Hepatocyte (in vitro differentiated cells): ENCODE measurements around the gene GLP2R. TPM values are rescaled to one million over a fixed set of nuclear protein-coding genes. Genes with fewer than 3 reads are reported as not detected.
"Not testable (repeated sequence)": the region's sequence is repeated elsewhere in the genome, so short reads cannot be mapped to it uniquely, and the experiment has no call there.

ENCODE experiments used
- DNase-seq: peaks from one replicate; pipeline ENCODE4 v3.0.0-alpha.2; 2016; ENCODE audit warnings: low spot score
- H2AFZ ChIP-seq: fragments of 200-600 bp; sonication (generic); 2 replicates; pipeline ENCODE4 v1.6.0; 2016; ENCODE audit warnings: antibody characterized with exemption, mild to moderate bottlenecking
- H3K27ac ChIP-seq: fragments of 200-600 bp; sonication (generic); 2 replicates; pipeline ENCODE4 v1.5.1; 2016; ENCODE audit warnings: mild to moderate bottlenecking
- H3K27me3 ChIP-seq: fragments of 200-600 bp; sonication (generic); 2 replicates; pipeline ENCODE4 v1.6.1; 2016
- H3K36me3 ChIP-seq: fragments of 200-600 bp; sonication (generic); replicated peaks from 2 replicates; pipeline ENCODE4 v1.5.1; 2016; ENCODE audit warnings: low read depth; ENCODE audit not compliant: insufficient read depth
- H3K4me1 ChIP-seq: fragments of 200-600 bp; sonication (generic); 2 replicates; pipeline ENCODE4 v1.5.1; 2016; ENCODE audit warnings: mild to moderate bottlenecking, moderate library complexity; ENCODE audit not compliant: insufficient read depth
- H3K4me2 ChIP-seq: fragments of 200-600 bp; sonication (generic); 2 replicates; pipeline ENCODE4 v1.6.0; 2016
- H3K4me3 ChIP-seq: fragments of 200-600 bp; sonication (generic); 2 replicates; pipeline ENCODE4 v1.5.1; 2016; ENCODE audit warnings: mild to moderate bottlenecking
- H3K79me2 ChIP-seq: fragments of 200-600 bp; sonication (generic); 2 replicates; pipeline ENCODE4 v1.6.0; 2017; ENCODE audit warnings: mild to moderate bottlenecking
- H3K9me2 ChIP-seq: fragments of 200-600 bp; sonication (generic); replicated peaks from 2 replicates; pipeline ENCODE4 v1.6.0; 2017; ENCODE audit warnings: mild to moderate bottlenecking; ENCODE audit not compliant: insufficient read depth
- H3K9me3 ChIP-seq: fragments of 200-600 bp; sonication (generic); 2 replicates; pipeline ENCODE4 v1.5.1; 2016; ENCODE audit warnings: low read depth, mild to moderate bottlenecking
- H4K20me1 ChIP-seq: fragments of 200-600 bp; sonication (generic); 2 replicates; pipeline ENCODE4 v1.6.0; 2016; ENCODE audit warnings: mild to moderate bottlenecking; ENCODE audit not compliant: insufficient read depth, poor library complexity, severe bottlenecking
- CTCF ChIP-seq: fragments of 200-600 bp; sonication (generic); IDR thresholded peaks from 2 replicates; pipeline ENCODE4 v1.5.1; 2016; ENCODE audit warnings: antibody characterized with exemption, mild to moderate bottlenecking; ENCODE audit not compliant: poor library complexity
- EZH2 ChIP-seq: fragments of 200-600 bp; sonication (generic); IDR thresholded peaks from 2 replicates; pipeline ENCODE4 v1.6.1; 2016; ENCODE audit warnings: antibody characterized with exemption, mild to moderate bottlenecking, borderline replicate concordance
- EZH2phosphoT487 ChIP-seq: fragments of 200-600 bp; sonication (generic); IDR thresholded peaks from one replicate; pipeline ENCODE4 v1.6.1; 2018; ENCODE audit warnings: antibody characterized with exemption, mild to moderate bottlenecking, low read depth, moderate library complexity; ENCODE audit not compliant: unreplicated experiment, severe bottlenecking
- WGBS: methylation state at CpG from one replicate; pipeline ENCODE4 v1.1.6; 2016; ENCODE audit warnings: low lambda C conversion rate; ENCODE audit errors: missing lambda C conversion rate; 5-methylcytosine and 5-hydroxymethylcytosine counted together
- polyA plus RNA-seq: library from polyadenylated mRNA; unstranded; fragments of >200 nt; fragmentation: Nextera tagmentation; extraction: Ambion mirVana; gene quantifications from 2 replicates; pipeline ENCODE4 v1.2.1, GENCODE V29; 2016
- total RNA-seq: library from RNA; depleted of rRNA; stranded (reverse); fragments of >200 nt; gene quantifications from 2 replicates; pipeline ENCODE4 v1.2.3, GENCODE V29; 2014

The GLP2R gene
- total RNA-seq (2.1 and 3.3 TPM in 2 replicates), polyA plus RNA-seq (1.5 and 2.3 TPM in 2 replicates)

- H4K20me1 ChIP-seq: no peaks in the 10 kb centered on the region
- no peaks in the 10 kb centered on the region for H3K79me2 ChIP-seq
- H3K36me3 ChIP-seq: no peaks in the 10 kb centered on the region
- H3K9me2 ChIP-seq: no peaks in the 10 kb centered on the region
- TF ChIP-seq EZH2phosphoT487 (no peak), EZH2 (no peak), CTCF (no peak)
- DNase-seq: no peak
- no peaks in the 10 kb centered on the region for H3K27me3 ChIP-seq
- H3K27ac ChIP-seq: no peak within 1 kb of the TSS
- 75% methylated on average over 21 of the region's 21 CpGs for WGBS
- no peak within 1 kb of the TSS for H3K4me3 ChIP-seq
- no peak within 1 kb of the TSS for H3K4me2 ChIP-seq
- no peak within 1 kb of the TSS for H2AFZ ChIP-seq
- H3K9me3 ChIP-seq: no peaks in the 10 kb centered on the region
- H3K4me1 ChIP-seq: peaks cover 19% of the 10 kb centered on the region
Observed at GRCh38 chr17:9825641-9826150, at the start of gene GLP2R. GLP2R (plus strand) TSS chr17:9825924; CDS start chr17:9826064, 140 bp downstream.

- no peaks in the 10 kb centered on the region for H3K79me2 ChIP-seq
- no peak overlapping the region for H2AFZ ChIP-seq
- H3K4me3 ChIP-seq: no peak overlapping the region
- H3K4me1 ChIP-seq: no peaks in the 10 kb centered on the region
- H3K9me3 ChIP-seq: no peaks in the 10 kb centered on the region
- H3K9me2 ChIP-seq: no peaks in the 10 kb centered on the region
- H3K4me2 ChIP-seq: no peak overlapping the region
- no peak for TF ChIP-seq CTCF
- TF ChIP-seq EZH2phosphoT487: no peak
- no peak for TF ChIP-seq EZH2
- no peaks in the 10 kb centered on the region for H3K27me3 ChIP-seq
- 95% methylated on average over 9 of the region's 9 CpGs for WGBS
- DNase-seq: no peak
- no peaks in the 10 kb centered on the region for H3K36me3 ChIP-seq
- no peak overlapping the region for H3K27ac ChIP-seq
- H4K20me1 ChIP-seq: no peaks in the 10 kb centered on the region
Observed at GRCh38 chr17:9776911-9777310, 48.8 kb upstream of the GLP2R start.

GRCh38 chr17:9780552-9780951 lies 45.2 kb upstream of the GLP2R start:
- H3K36me3 ChIP-seq: no peaks in the 10 kb centered on the region
- no peak overlapping the region for H2AFZ ChIP-seq
- no peaks in the 10 kb centered on the region for H3K79me2 ChIP-seq
- no peak overlapping the region for H3K4me2 ChIP-seq
- H3K4me3 ChIP-seq: no peak overlapping the region
- DNase-seq: no peak
- H3K4me1 ChIP-seq: no peaks in the 10 kb centered on the region
- TF ChIP-seq EZH2phosphoT487: no peak
- no peaks in the 10 kb centered on the region for H3K9me2 ChIP-seq
- no peaks in the 10 kb centered on the region for H4K20me1 ChIP-seq
- no peak overlapping the region for H3K27ac ChIP-seq
- 91% methylated on average over 3 of the region's 3 CpGs for WGBS
- no peaks in the 10 kb centered on the region for H3K27me3 ChIP-seq
- H3K9me3 ChIP-seq: no peaks in the 10 kb centered on the region

GRCh38 chr17:9783050-9783449 lies 42.7 kb upstream of the GLP2R start:
- no peaks in the 10 kb centered on the region for H3K9me3 ChIP-seq
- no peak overlapping the region for H3K4me3 ChIP-seq
- no peaks in the 10 kb centered on the region for H3K27me3 ChIP-seq
- H2AFZ ChIP-seq: no peak overlapping the region
- H3K27ac ChIP-seq: no peak overlapping the region
- TF ChIP-seq EZH2: no peak
- no peaks in the 10 kb centered on the region for H4K20me1 ChIP-seq
- no peaks in the 10 kb centered on the region for H3K79me2 ChIP-seq
- no peaks in the 10 kb centered on the region for H3K36me3 ChIP-seq
- no peaks in the 10 kb centered on the region for H3K4me1 ChIP-seq
- DNase-seq: no peak
- no peaks in the 10 kb centered on the region for H3K9me2 ChIP-seq
- no peak overlapping the region for H3K4me2 ChIP-seq
- 82% methylated on average over 4 of the region's 4 CpGs for WGBS

GRCh38 chr17:9783465-9783864 lies 42.3 kb upstream of the GLP2R start:
- not testable (repeated sequence) for H3K4me3 ChIP-seq, H4K20me1 ChIP-seq
- 88% methylated on average over 5 of the region's 5 CpGs for WGBS

More at GRCh38 chr17:9783465-9783864, 42.3 kb upstream of the GLP2R start:
- not testable (repeated sequence) for H3K4me2 ChIP-seq, H3K27me3 ChIP-seq, H3K27ac ChIP-seq, H3K4me1 ChIP-seq, H3K9me2 ChIP-seq, H3K79me2 ChIP-seq, H2AFZ ChIP-seq, H3K9me3 ChIP-seq, DNase-seq, H3K36me3 ChIP-seq
